ENCODE data around the gene ARL8A. TPM values are rescaled to one million over a fixed set of nuclear protein-coding genes. Genes with fewer than 3 reads are reported as not detected.
"Not testable (repeated sequence)": the region's sequence is repeated elsewhere in the genome, so short reads cannot be mapped to it uniquely, and the experiment has no call there.

ARL8A gene
- total RNA-seq, 1 donor from 2014 or later, result 106 TPM

GRCh38 chr1:202159534-202160371 lies 15.2 kb upstream of the ARL8A start:
- DNase-seq (ENCODE audit: low spot score), result no peak

GRCh38 chr1:202158810-202159533 lies 14.4 kb upstream of the ARL8A start:
- DNase-seq (ENCODE audit: low spot score), result no peak

GRCh38 chr1:202157945-202158344 lies 13.4 kb upstream of the ARL8A start:
- no peak for DNase-seq (ENCODE audit: low spot score)

- no peak for DNase-seq (ENCODE audit: low spot score)
Measured at GRCh38 chr1:202156590-202156989, 12.1 kb upstream of the ARL8A start.

GRCh38 chr1:202155478-202156021 lies 11.0 kb upstream of the ARL8A start:
- DNase-seq (ENCODE audit: low spot score), result no peak

- DNase-seq (ENCODE audit: low spot score), result no peak
Measured at GRCh38 chr1:202154766-202155477, 10.4 kb upstream of the ARL8A start.

GRCh38 chr1:202154148-202154765 lies 9.7 kb upstream of the ARL8A start:
- no peak for DNase-seq (ENCODE audit: low spot score)

DNA sequence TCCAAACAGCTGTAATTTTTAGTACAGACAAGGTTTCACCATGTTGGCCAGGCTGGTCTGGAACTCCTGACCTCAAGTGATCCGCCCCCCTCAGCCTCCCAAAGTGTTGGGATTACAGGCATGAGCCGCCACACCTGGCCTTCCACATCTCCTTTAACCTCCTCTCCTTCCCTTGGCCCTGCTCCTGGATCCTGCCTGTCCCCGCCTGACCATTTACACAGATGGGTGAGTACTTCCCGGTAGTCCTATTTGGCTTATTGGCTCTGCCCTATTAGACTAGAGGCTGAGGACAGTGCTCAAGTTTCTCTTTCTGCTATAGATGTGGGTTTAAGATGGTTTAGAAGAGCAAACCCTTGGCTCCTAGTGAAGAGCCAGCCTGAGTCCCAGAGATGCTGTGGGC lies 8.7 kb upstream of the ARL8A start:
- no peak for DNase-seq (ENCODE audit: low spot score)

GRCh38 chr1:202152399-202152798 lies 7.9 kb upstream of the ARL8A start:
- no peak for DNase-seq (ENCODE audit: low spot score)

DNA sequence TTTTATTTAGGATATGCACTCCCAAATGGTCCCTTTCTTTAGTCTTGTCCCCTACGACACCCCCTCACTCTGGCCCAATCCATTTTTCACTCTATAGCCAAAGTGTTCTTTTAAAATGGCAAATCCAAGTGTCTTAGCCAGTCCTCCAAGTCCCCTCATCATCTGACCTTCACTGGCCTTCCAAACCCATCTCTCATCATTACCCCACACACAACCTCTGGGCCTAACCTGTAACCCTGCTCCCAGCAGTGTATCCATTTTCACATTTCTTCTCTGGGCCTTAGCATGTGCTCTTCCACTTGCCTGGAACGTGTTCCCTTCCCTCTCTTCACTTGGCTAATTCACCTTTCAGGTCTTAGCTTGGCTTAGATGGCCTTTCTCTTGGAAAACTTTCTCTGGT lies 6.5 kb upstream of the ARL8A start:
- no peak for DNase-seq (ENCODE audit: low spot score)

DNA sequence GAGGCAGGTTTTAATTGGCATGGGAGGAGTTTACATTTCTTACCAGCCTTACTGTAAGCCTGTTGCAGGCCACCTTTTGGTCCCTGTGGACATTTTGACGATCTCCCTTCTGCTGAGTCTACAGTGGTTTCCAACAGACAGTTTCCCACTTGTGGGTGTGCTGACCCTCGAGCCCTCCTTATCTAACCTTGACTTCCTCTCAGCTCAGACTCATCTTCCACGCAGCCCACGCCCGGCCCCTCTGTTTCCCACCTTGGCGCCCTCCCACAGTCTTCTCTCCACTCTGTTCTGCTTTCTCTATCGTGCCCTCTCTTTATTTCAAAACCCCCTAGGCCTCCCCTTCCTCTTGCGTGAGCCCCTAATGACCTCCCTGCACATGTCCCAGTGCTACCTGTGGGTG lies 6.1 kb upstream of the ARL8A start:
- no peak for DNase-seq (ENCODE audit: low spot score)

DNA sequence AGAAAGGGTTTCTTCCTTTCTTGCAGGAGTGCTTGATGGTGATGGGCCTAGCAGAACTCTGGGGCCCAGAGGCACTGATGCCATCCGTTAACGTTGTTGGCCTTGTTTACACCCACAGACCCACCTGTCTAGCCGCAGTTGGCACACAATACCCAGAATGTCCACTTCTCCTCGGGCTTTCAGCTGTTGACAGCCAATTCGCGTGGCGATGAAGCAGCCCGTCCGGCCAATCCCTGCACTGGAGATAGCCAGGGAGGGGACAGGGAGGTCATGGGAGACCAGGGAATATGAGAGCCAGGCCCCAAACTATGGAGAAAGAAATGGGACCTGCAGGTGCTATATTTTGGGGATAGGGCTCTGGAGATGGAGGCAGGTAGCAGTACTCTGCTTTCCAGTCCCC lies 5.7 kb upstream of the ARL8A start:
- DNase-seq (ENCODE audit: low spot score), result no peak

DNA sequence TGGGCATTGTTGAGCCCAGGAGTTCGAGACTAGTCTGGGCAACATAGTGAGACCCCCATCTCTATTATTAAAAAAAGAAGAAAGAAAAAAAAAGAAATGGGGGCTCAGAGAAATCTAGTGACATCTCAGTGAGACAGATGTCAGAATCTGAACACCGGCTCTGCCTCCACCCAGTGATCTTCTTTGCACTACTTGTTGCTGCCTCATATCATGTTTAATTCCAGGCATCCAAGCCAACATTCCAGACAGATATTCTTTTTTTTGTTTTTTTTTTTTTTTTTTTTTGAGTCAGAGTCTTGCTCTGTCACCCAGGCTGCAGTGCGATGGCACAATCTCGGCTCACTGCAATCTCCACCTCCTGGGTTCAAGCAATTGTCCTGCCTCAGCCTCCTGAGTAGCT lies 5.0 kb upstream of the ARL8A start:
- no peak for DNase-seq (ENCODE audit: low spot score)

- DNase-seq (ENCODE audit: low spot score), result no peak
Measured at GRCh38 chr1:202148391-202148790, 3.9 kb upstream of the ARL8A start.

DNA sequence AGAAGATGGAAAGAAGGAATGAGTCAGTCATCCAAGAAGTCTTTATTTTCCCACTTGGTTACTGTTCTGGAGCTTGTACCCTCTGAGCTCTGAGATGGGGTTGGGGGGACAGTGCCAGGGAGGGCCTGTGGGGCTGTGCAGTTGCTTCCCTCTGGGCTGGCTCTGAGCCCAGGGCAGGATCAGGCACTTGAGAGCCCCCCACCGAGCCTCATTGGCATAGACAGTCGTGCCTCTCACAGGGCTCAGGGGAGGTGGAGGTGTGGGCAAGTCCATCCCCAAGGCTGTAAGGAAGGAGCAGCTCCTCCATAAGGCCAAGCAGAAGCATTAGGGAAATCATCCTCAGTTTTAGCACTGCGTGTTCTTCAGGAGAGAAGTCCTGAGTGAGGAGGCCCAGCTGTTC lies 2.5 kb upstream of the ARL8A start:
- no peak for DNase-seq (ENCODE audit: low spot score)

GRCh38 chr1:202146279-202146678 lies 1.7 kb upstream of the ARL8A start:
- DNase-seq (ENCODE audit: low spot score), result no peak

GRCh38 chr1:202145744-202146140 lies 1.2 kb upstream of the ARL8A start:
- not testable (repeated sequence) for DNase-seq (ENCODE audit: low spot score)

- DNase-seq (ENCODE audit: low spot score), result no peak
Measured at GRCh38 chr1:202145068-202145743, 669 bp upstream of the ARL8A start.

- no peak for DNase-seq (ENCODE audit: low spot score)
Measured at GRCh38 chr1:202143768-202144401, 652 bp downstream of the ARL8A start.

All from mesenteric fat pad (tissue), 1 donor.